ENCODE results near the gene KANK4. TPM values are rescaled to one million over a fixed set of nuclear protein-coding genes. Genes with fewer than 3 reads are reported as not detected.

Gene KANK4
- polyA plus RNA-seq, 1 donor (not counting 4 experiments of a cell fraction or from before 2014, with no cell fraction given): 0.92 TPM

DNA sequence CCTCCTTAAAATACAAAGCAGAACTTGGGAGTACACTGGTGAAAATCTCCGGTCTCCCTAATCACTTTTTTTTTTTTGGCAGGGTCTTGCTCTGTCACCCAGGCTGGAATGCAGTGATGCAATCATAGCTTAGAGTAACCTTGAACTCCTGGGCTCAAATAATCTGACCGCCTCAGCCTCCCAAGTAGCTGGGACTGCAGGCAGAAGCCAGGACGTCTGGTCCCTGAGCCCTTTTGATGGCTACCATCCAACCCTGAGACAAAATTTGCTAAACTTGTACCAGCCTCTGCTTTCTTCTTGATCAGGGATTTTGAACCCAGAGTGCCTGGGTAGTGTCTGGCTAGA is 120.5 kb downstream of the KANK4 start:
- H3K27ac ChIP-seq (ENCODE audit: control insufficient read depth, insufficient read depth, low read length): no peak overlapping the region
- H4K20me1 ChIP-seq (ENCODE audit: control insufficient read depth, extremely low read depth, insufficient read depth, low read length): no peaks in the 10 kb centered on the region
- H3K4me1 ChIP-seq (ENCODE audit: control insufficient read depth, extremely low read depth, insufficient read depth, low read length): no peaks in the 10 kb centered on the region
- no peak overlapping the region for H3K4me2 ChIP-seq (ENCODE audit: control insufficient read depth, extremely low read depth, insufficient read depth, low read depth, low read length)
- H3K9ac ChIP-seq (ENCODE audit: control insufficient read depth, extremely low read depth, insufficient read depth, low read length): no peak overlapping the region
- no peaks in the 10 kb centered on the region for H3K79me2 ChIP-seq (ENCODE audit: control insufficient read depth, insufficient read depth, low read length)
- H3K27me3 ChIP-seq (ENCODE audit: control insufficient read depth, extremely low read depth, insufficient read depth, low read length): peaks cover 19% of the 10 kb centered on the region
- DNase-seq (ENCODE audit: low read depth, low spot score) (no peak), FAIRE-seq (no peak)
- TF ChIP-seq EZH2 (IDR thresholded peaks at IDR 0.05; ENCODE audit: low read length): no peak
- TF ChIP-seq, protein P1, sequence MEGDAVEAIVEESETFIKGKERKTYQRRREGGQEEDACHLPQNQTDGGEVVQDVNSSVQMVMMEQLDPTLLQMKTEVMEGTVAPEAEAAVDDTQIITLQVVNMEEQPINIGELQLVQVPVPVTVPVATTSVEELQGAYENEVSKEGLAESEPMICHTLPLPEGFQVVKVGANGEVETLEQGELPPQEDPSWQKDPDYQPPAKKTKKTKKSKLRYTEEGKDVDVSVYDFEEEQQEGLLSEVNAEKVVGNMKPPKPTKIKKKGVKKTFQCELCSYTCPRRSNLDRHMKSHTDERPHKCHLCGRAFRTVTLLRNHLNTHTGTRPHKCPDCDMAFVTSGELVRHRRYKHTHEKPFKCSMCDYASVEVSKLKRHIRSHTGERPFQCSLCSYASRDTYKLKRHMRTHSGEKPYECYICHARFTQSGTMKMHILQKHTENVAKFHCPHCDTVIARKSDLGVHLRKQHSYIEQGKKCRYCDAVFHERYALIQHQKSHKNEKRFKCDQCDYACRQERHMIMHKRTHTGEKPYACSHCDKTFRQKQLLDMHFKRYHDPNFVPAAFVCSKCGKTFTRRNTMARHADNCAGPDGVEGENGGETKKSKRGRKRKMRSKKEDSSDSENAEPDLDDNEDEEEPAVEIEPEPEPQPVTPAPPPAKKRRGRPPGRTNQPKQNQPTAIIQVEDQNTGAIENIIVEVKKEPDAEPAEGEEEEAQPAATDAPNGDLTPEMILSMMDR (optimal IDR thresholded peaks at IDR 0.05 in 1 of 3, IDR thresholded peaks at IDR 0.05 in 1 of 3, conservative IDR thresholded peaks at IDR 0.05 in 1 of 3; ENCODE audit: extremely low read depth in 1 of 3, insufficient read depth in 2 of 3, low read length in 3 of 3): no peak
- no peaks in the 10 kb centered on the region for H3K9me3 ChIP-seq (ENCODE audit: control insufficient read depth, low read depth, low read length)
- no peak overlapping the region for H2AFZ ChIP-seq (ENCODE audit: control insufficient read depth, low read length)
- no peak overlapping the region for H3K4me3 ChIP-seq (ENCODE audit: control insufficient read depth in 2 of 3, extremely low read depth in 1 of 3, insufficient read depth in 2 of 3, low read depth in 1 of 3, low read length in 3 of 3)
- H3K9me1 ChIP-seq (ENCODE audit: control insufficient read depth, extremely low read depth, insufficient read depth, low read length): no peaks in the 10 kb centered on the region
- H3K36me3 ChIP-seq (ENCODE audit: control insufficient read depth in 2 of 2, extremely low read depth in 1 of 2, insufficient read depth in 2 of 2, low read length in 2 of 2): no peaks in the 10 kb centered on the region
- dilution Hi-C loops (cut with MboI; ENCODE audit: extremely low pct_ligation_motif_present, low sequenced_read_pairs): no loop called here

- Histone ChIP-seq H3K27ac (ENCODE audit: control insufficient read depth, insufficient read depth, low read length) (no peak overlapping the region), H3K9me3 (ENCODE audit: control insufficient read depth, low read depth, low read length) (no peaks in the 10 kb centered on the region), H3K9me1 (ENCODE audit: control insufficient read depth, extremely low read depth, insufficient read depth, low read length) (no peaks in the 10 kb centered on the region), H4K20me1 (ENCODE audit: control insufficient read depth, extremely low read depth, insufficient read depth, low read length) (no peaks in the 10 kb centered on the region), H3K9ac (ENCODE audit: control insufficient read depth, extremely low read depth, insufficient read depth, low read length) (no peak overlapping the region), H3K4me3 (ENCODE audit: control insufficient read depth in 2 of 3, extremely low read depth in 1 of 3, insufficient read depth in 2 of 3, low read depth in 1 of 3, low read length in 3 of 3) (no peak overlapping the region), H3K4me2 (ENCODE audit: control insufficient read depth, extremely low read depth, insufficient read depth, low read depth, low read length) (no peak overlapping the region), H2AFZ (ENCODE audit: control insufficient read depth, low read length) (no peak overlapping the region), H3K4me1 (ENCODE audit: control insufficient read depth, extremely low read depth, insufficient read depth, low read length) (no peaks in the 10 kb centered on the region), H3K79me2 (ENCODE audit: control insufficient read depth, insufficient read depth, low read length) (no peaks in the 10 kb centered on the region), H3K27me3 (ENCODE audit: control insufficient read depth, extremely low read depth, insufficient read depth, low read length) (peaks cover 19% of the 10 kb centered on the region), H3K36me3 (ENCODE audit: control insufficient read depth in 2 of 2, extremely low read depth in 1 of 2, insufficient read depth in 2 of 2, low read length in 2 of 2) (no peaks in the 10 kb centered on the region)
- dilution Hi-C loops (cut with MboI; ENCODE audit: extremely low pct_ligation_motif_present, low sequenced_read_pairs): no loop called here
- FAIRE-seq: no peak
- TF ChIP-seq, protein P1 (optimal IDR thresholded peaks at IDR 0.05 in 1 of 3, IDR thresholded peaks at IDR 0.05 in 1 of 3, conservative IDR thresholded peaks at IDR 0.05 in 1 of 3; ENCODE audit: extremely low read depth in 1 of 3, insufficient read depth in 2 of 3, low read length in 3 of 3): no peak
- no peak for TF ChIP-seq EZH2 (IDR thresholded peaks at IDR 0.05; ENCODE audit: low read length)
- DNase-seq (ENCODE audit: low read depth, low spot score): no peak
Measured at GRCh38 chr1:62198069-62198780, 121.0 kb downstream of the KANK4 start.

Measured in keratinocyte (primary cell).